GM21576 (cell line): ENCODE results near the gene C6orf141.
A peak's percentile ranks its signal among the peaks of the same experiment; 100 is the strongest.

Experiments
- ATAC-seq: cut with Tn5 transposase; IDR thresholded peaks from one replicate; pipeline ENCODE4 v1.9.1; 2021; ENCODE audit warnings: mild to moderate bottlenecking, moderate library complexity; ENCODE audit not compliant: unreplicated experiment

C6orf141 gene

GRCh38 chr6:49535795-49536194, 14.7 kb upstream of the C6orf141 start:
- no peak for ATAC-seq

DNA sequence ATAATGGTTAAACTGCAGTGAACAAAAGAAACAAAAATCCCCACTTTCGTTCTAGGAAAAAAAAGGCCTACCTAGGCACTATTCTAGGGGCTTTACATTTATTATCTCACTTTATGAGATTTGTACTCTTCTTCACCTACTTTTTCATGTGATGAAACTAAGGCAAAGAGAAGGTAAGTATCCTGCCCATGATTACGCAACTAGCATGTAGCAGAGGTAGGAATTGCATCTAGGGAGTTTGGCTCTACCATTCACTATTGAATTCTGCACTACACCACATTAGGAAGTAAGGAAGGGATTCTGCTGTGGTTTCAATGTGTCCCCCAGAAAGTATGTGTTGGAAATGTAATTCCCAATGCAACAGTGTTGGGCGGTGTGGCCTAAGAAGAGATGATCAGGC, 11.4 kb upstream of the C6orf141 start:
- ATAC-seq: no peak

- no peak for ATAC-seq
These were observed 9.9 kb upstream of the C6orf141 start for GRCh38 chr6:49540614-49541013.

DNA sequence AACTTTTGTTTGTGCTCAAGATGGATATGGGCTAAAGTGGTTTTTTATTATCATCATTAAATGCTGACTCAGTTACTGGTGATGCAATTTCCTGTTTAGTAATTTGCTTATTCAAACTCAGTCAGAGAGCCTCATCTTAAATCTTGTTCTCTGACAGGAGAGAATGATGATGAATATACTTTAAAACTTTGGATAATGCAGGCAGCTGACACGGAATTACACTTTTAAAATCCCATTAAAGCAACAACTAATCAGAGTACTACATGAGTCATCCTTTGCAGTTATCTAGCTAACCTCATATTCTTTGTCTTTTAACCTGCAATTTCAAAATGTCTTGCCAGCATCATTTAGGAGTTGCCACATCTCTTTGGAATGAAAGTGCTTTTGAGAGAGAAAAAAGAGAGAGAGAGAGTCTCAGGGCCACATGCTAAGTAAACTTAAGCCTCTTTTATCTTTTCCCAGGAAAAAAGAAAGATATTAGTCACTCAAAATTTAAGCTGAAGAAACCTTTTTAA, 9.2 kb upstream of the C6orf141 start:
- ATAC-seq: no peak

DNA sequence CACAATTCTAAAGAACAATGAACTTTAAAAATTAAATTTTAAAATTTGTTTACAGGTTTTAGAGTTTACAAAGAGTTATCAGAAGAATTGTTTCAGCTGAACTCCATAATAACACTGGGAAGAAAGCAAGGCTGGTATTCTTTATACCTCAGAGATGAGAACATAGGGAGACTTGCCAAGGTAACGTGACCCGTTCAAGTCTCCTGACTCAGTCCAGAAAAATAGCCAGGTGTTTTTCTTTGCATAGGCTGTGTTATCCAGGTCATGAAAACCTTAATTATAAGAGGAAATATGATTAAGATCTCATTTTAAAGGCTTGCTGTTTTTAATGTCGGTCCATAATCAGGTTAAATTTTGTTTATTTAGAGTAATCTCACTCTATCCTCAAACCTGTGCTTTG, 8.5 kb upstream of the C6orf141 start:
- no peak for ATAC-seq

- ATAC-seq: no peak
These were observed 7.2 kb upstream of the C6orf141 start for GRCh38 chr6:49543087-49543858.

- ATAC-seq: no peak
These were observed 4.1 kb upstream of the C6orf141 start for GRCh38 chr6:49546331-49546730.

DNA sequence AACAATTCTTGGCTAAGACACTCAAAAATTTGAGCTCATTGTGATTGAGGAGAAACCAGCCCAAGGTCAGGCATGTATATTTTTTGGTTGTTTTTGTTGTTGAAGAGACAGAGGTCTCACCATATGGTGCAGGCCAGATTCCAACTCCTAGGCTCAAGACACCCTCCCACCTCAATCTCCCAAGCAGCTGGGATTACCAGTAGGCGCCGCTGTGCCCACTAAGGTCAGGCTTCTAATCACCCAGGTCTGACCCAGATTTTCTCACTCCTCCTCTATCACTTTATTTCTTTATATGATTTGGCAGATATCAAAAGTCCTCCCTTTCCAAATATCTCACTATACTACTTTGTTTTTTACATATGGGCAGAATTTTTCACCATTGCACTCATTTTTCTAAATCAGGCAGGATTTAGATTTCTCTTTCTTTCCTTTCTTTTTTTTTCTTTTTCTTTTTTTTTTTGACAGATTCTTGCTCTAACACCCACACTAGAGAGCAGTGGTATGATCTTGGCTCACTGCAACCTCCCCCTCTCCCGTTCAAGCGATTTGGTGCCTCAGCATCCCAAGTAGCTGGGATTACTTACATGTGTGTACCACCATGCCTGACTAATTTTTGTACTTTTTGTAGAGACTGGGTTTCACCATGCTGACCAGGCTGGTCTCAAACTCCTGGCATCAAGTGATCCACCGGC, 1.7 kb upstream of the C6orf141 start:
- ATAC-seq: no peak

- no peak for ATAC-seq
These were observed 577 bp upstream of the C6orf141 start for GRCh38 chr6:49549691-49550491.

DNA sequence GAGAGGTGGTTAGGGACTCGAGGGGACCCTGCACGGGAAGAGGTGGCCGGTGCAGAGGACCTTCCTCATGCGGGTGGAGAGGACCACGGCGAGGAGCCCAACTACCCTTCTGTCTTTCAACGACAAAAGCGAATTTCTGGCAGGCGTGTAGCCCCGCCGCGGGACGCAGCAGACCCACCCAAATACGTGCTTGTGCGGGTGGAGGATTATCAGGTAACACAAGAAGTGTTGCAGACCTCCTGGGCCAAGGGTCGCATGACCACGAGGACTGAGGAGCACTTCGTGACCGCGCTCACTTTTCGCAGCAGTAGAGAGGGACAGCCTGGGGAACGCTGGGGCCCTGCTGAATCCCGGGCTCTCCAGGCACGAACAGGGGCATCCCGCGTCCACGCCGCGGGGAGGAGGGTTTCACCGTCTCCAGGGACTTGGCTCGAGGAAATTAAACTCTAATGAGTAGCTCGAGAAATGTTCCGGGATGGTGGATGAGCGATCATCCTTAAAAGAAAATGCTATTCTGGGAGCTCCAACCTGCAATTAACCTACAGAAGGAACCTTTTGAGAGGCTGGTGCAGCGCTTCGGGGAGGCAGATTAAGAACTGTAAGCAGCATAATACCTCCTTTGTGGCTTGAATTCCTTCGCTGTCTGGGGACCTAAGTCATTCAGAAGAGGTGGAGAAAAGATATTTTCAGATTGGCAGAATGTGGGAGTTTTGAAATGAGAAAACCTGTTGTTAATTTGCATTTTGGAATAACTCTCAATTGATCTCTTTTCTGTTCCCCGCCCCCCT, 804 bp downstream of the C6orf141 start:
- peak; percentile 41 for ATAC-seq

GRCh38 chr6:49551866-49552129, 1.3 kb downstream of the C6orf141 start:
- ATAC-seq: peak; percentile 64

- no peak for ATAC-seq
These were observed 2.1 kb downstream of the C6orf141 start for GRCh38 chr6:49552596-49552995.

- no peak for ATAC-seq
These were observed 2.9 kb downstream of the C6orf141 start for GRCh38 chr6:49553384-49553783.

- ATAC-seq: no peak
These were observed 5.5 kb downstream of the C6orf141 start for GRCh38 chr6:49555951-49556350.

DNA sequence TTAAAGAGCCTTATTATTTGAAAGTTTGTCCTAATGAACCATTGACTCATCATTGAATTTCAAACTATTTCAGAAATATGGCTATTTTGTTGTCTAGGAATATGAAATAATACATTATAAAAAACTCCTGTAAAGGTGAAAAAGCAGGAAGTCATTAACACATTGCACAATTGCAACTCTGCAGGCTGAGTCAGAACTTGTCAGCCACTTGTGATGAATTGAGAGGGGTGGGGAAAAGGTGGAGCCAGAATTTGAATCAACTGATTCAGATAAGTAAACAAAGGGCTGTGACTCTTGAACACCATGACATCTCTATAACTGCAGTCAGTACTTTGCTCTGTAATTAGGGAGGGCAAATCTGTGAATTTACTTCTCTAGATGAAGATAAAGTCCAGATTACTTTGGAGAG, 6.0 kb downstream of the C6orf141 start:
- no peak for ATAC-seq

DNA sequence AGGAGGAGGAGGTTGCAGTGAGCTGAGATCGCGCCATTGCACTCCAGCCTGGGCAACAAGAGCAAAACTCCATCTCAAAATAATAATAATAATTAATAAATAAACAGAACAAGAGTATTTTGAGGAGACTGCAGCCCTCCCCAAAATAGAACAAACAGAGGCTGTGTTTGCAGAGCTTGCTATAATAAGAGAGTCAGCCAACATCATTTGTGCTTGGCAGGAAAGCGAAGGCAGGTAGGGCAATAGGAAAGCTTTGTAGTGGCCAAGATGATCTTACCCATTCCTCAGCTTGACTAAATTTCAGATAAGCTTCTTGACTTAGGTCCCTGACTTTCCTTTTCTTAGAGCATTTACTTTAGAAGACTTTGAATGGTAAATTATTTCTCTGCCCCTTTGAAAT, 6.7 kb downstream of the C6orf141 start:
- no peak for ATAC-seq

GRCh38 chr6:49558238-49558637, 7.8 kb downstream of the C6orf141 start:
- ATAC-seq: no peak

- ATAC-seq: no peak
These were observed 12.8 kb downstream of the C6orf141 start for GRCh38 chr6:49563006-49563886.

- no peak for ATAC-seq
These were observed 14.1 kb downstream of the C6orf141 start for GRCh38 chr6:49564552-49564951.

- ATAC-seq: no peak
These were observed 14.8 kb downstream of the C6orf141 start for GRCh38 chr6:49565261-49565660.
